Kasumi-1 (cell line): Measurements from ENCODE around the gene ELOVL4.

Source experiments
- DNase-seq, 2 experiments: peaks; one replicate each; lab custom pipeline; 2025; lab: John Stamatoyannopoulos, UW

Gene ELOVL4

DNA sequence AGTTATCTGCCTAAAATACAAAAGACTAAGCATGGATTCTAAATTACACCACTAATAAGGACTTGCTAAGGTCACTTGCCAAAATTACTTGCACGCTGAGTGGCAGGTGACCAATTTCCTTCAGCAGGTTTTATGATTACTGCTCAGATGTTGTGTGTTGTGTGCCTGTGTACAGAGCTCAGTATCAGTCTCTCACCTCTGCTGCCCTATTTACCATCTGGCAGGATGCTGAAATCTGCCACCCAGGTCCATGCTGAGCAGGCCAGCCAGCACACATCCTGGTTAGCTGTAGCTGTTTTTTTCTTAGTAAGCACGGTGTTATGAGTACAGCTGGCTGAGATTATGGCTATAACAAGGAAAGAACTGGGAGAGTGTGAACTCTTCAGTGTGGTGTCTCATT is 34.0 kb downstream of the ELOVL4 start:
- no peak for DNase-seq

DNA sequence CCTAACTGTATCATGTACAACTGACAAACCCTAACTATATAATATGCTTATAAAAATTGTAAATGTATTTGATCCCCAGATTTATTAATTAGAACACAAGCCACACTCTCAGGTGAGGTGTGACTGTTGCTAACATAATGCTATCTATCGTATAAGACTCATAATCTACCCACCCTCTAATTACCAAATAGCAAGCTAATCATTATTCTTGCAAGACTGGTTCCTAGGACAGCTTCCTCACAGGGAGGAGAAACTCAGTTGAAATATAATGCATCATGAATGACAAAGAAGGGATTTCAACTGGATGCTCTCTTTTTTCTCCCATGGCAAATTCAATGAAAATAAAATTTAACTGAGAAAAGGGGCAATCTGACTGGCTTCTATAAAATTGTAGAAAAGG is 35.4 kb downstream of the ELOVL4 start:
- DNase-seq, result no peak

DNA sequence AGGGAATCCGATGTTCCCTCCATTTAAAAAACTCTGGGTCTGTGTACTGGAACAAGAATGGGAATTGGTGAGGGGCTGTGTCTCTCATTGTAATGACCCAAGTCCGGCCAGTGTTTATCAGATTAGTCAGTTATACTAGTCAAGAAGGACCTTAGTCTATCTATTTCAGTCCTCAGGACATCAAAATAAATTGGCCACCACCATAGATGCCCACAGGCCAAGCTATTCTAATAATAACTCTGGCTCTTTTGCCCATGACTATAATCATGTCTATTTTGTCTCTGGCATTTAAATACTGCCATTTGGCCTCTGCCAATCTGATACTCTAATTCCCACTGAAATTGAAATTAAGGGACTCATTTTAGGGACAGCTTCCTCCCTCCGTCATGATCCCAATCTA is 37.8 kb downstream of the ELOVL4 start:
- DNase-seq, result no peak

GRCh38 chr6:79902046-79902445 is 45.3 kb downstream of the ELOVL4 start:
- no peak for DNase-seq

DNA sequence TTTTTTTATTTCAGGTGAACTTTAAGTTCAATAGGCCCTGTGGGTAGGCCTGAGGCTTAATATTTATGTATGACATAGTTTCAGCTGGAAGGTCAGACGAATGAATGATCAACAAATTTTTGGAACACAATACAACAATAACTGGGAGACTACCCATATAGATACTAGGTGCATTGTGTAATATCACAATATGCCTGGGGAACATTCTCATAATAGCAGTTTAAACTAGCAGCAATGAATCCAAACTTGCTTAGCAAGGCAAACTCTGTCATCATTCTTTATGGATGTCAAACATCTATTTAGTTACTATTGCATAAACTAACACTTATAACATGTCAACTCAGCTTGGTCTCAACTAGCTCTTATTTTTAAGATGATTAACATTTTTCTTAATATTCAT is 49.3 kb downstream of the ELOVL4 start:
- DNase-seq, result no peak

- DNase-seq, result no peak
Observed at GRCh38 chr6:79896075-79896449, 51.3 kb downstream of the ELOVL4 start.

GRCh38 chr6:79895382-79896074 is 51.8 kb downstream of the ELOVL4 start:
- no peak for DNase-seq

DNA sequence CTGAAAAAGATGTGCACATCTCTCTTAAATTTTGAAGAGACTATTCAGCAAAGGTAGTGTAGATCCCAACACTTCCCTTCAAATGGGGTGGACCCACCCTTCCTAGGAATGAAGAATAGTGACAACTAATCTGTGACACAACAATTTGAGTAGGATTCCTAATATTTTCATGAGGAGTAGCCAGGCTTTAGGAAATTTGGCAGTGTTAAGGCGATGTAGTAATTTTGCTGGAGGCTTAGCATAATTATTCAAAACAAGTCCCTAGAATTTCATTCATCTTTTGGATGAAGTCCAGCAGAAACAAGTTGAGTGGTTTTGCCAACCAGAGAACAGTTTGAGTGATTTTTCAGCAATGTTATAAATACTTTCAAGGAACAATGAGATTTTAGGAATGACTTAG is 52.4 kb downstream of the ELOVL4 start:
- DNase-seq, result no peak

- no peak for DNase-seq
Observed at GRCh38 chr6:79888587-79888986, 58.8 kb downstream of the ELOVL4 start.

GRCh38 chr6:79878142-79878748 is 69.1 kb downstream of the ELOVL4 start:
- DNase-seq, result no peak

- DNase-seq, result peak; percentile 16 to 23
Observed at GRCh38 chr6:79874531-79875134, 72.7 kb downstream of the ELOVL4 start.

DNA sequence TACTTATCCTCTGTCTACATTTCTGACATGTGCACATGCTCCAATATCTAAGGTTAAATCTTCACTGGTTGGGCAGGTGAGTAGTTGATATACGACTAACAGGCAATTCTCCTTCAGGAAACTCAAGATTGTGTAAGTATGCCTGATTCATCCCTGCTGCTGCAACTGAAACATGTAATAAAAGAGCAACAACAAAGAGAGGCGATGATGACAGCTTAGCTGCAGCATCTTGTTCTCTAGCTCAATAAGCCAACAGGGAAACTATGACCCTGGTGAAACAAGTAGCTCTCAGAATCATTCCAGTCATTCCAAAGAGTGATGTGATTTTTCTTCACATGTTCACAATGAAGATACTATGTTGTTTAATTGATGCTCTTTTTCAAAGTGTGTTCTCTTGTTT is 74.4 kb downstream of the ELOVL4 start:
- DNase-seq, result no peak

DNA sequence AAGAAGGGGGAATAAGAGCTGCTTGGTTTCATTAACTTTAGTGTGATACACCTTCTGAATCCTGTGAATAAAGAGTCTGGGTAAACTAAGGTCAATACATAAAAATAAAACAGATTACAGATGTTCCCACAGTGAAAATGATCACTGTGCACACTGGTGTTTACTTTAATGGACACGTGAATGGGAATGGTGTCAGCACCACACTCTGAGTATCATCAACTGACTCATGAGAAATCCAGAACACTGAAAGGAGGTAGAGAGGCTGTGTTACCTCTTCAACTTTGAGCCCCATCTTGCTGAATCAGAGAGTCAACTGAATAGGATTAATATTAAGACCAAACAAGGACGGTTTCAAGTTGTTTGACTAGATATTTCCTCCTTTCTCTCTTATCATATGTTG is 75.0 kb downstream of the ELOVL4 start:
- no peak for DNase-seq

DNA sequence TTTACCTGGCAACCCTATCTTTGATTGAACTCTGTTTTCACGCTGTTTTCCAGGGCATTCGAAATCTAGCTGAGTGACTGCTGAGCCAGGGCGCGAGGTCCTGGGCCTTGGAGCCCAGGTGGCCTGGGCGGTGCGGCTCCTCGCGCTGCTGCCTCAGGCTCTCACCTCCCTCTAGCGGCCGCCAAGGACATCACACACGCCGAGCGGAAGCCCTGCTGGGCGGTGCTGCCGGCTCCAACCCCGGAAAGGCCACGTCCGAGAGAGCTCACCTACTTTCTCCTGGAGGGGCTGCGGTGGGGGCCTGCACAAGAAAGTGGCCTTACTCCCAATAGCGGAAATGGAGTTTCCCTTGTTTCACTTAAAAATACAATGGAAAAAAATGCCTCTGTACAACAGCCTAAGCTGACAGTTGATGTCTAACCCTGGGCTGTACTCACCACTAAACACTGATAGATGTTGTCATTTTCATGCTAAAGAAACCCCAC is 77.7 kb downstream of the ELOVL4 start:
- DNase-seq, result peak; percentile 62 to 65

DNA sequence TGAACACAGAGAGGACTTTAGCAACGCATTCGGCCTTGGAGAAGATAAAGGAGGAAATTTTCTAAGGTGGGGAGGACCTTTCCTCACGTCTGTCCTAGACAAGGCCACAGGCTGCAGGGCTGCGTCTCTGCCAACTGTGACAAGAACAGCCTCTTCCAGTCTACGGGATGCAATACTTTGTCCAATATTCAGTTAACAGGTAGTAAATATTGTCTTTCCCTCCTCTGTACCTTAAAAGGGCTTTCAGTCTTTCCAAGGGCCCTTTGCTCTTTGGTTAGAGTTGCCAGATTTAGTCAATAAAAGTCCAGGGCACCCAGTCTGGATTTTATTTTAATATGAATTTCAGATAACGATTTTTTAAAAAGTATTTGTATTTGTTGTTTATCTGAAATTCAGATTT is 78.2 kb downstream of the ELOVL4 start:
- DNase-seq, result no peak

GRCh38 chr6:79868098-79868722 is 79.1 kb downstream of the ELOVL4 start:
- peak; percentile 69 to 81 for DNase-seq
